Sigmoid colon (tissue), 4 donors: ENCODE results near the gene AP2A2.
A peak's percentile ranks its signal among the peaks of the same experiment; 100 is the strongest.

ENCODE experiments used
- CTCF ChIP-seq, 4 experiments: fragments of 450-650 bp in 3 of 4; fragments of 200-600 bp in 1 of 4; IDR thresholded peaks; one replicate each; pipeline ENCODE4 v1.5.1; 2016 to 2019; ENCODE audit warnings: antibody characterized with exemption in 4 of 4, mild to moderate bottlenecking in 3 of 4, moderate library complexity in 2 of 4
- POLR2A ChIP-seq, 2 donors: fragments of 450-650 bp; IDR thresholded peaks; one replicate each; pipeline ENCODE4 v1.6.1; 2016; ENCODE audit warnings: antibody characterized with exemption in 2 of 2, mild to moderate bottlenecking in 2 of 2, moderate library complexity in 2 of 2
- POLR2AphosphoS5 ChIP-seq, 4 donors: sonication (generic); formaldehyde crosslinking; IDR thresholded peaks; one replicate each; pipeline ENCODE4 v1.6.1; 2017; ENCODE audit warnings: antibody characterized with exemption in 4 of 4

- no peak for TF ChIP-seq CTCF (IDR thresholded peaks at IDR 0.05)
- TF ChIP-seq POLR2AphosphoS5 (IDR thresholded peaks at IDR 0.05) = peak in 2 of 4 donors; percentile 14 to 19
- no peak for TF ChIP-seq POLR2A (IDR thresholded peaks at IDR 0.05)
These were observed 14.4 kb upstream of the AP2A2 start for GRCh38 chr11:911031-911889.
